ENCODE measurements around the gene MOB4.

- TF ChIP-seq REST (IDR thresholded peaks at IDR 0.05; ENCODE audit: insufficient read depth in 1 of 2, low read depth in 2 of 2, low read length in 2 of 2) (no peak), POLR2AphosphoS5 (IDR thresholded peaks at IDR 0.05; ENCODE audit: low read depth, low read length) (no peak), SIN3A (IDR thresholded peaks at IDR 0.05; ENCODE audit: borderline replicate concordance, insufficient read depth, low read length) (no peak), TAF1 (IDR thresholded peaks at IDR 0.05; ENCODE audit: borderline replicate concordance, insufficient read depth, low read length) (no peak), FOXP2 (optimal IDR thresholded peaks at IDR 0.05; ENCODE audit: borderline replicate concordance, extremely low read depth, extremely low read length, insufficient read depth) (no peak)
Observed at GRCh38 chr2:197599285-197599965, 83.6 kb downstream of the MOB4 start.
